GM21825 (cell line): ENCODE data around the gene HIPK2.

Experiments used
- ATAC-seq: cut with Tn5 transposase; IDR thresholded peaks from one replicate; pipeline ENCODE4 v1.9.1; 2021; ENCODE audit warnings: mild to moderate bottlenecking, moderate library complexity; ENCODE audit not compliant: unreplicated experiment

The HIPK2 gene

GRCh38 chr7:139600306-139600705, 177.5 kb downstream of the HIPK2 start:
- ATAC-seq = no peak

- no peak for ATAC-seq
Observed at GRCh38 chr7:139598642-139599041, 179.2 kb downstream of the HIPK2 start.

- ATAC-seq = no peak
Observed at GRCh38 chr7:139597028-139597427, 180.8 kb downstream of the HIPK2 start.

GRCh38 chr7:139596626-139597025, 181.2 kb downstream of the HIPK2 start:
- ATAC-seq = no peak

DNA sequence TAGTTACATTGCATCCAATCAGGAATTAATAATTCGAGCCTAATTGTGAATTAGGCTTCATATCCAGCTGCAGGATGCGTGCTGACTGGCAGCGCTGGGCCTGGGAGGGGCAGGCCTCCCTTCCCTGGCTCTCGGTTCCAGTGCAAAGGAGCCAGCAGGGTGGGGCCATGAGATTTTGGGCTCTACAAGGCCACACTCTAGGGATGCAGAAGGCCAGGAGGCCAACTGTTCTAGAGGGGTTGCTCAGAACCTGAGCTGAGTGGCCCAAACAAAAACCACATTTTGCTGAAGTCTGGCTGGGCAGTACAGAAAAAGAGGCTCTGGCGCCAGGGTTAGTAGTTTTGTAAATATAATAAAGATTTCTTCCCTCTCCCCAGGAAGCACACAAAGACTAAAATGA, 182.0 kb downstream of the HIPK2 start:
- no peak for ATAC-seq

DNA sequence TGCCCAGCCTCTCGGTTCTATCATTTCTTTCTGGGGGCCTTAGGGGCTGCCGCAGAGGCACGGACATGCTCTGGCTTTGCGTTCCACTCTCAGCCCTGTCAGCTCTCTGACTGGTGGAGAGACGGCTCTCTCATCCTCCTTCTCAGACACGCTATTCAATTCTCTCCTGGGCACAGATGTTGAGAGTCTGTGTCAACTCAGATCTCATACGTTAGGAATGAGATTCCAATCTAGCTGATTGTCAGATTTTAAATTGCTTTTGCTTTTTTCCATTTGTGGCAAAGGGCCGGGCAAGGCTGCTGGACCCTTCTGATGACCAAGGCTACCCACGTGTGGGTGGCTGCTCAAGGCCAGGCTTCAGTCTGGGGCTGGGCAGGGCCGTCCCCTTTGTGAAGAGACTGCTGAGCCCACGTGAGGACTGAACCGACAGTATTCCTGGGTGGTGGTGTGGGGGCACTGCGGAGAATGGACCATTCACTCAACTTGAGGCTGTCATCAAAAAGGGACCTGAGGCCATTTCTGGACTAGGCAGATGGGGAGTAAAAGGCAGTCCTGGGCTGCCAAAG, 182.8 kb downstream of the HIPK2 start:
- ATAC-seq = no peak

- no peak for ATAC-seq
Observed at GRCh38 chr7:139594090-139594489, 183.7 kb downstream of the HIPK2 start.

GRCh38 chr7:139592801-139593461, 184.9 kb downstream of the HIPK2 start:
- no peak for ATAC-seq

DNA sequence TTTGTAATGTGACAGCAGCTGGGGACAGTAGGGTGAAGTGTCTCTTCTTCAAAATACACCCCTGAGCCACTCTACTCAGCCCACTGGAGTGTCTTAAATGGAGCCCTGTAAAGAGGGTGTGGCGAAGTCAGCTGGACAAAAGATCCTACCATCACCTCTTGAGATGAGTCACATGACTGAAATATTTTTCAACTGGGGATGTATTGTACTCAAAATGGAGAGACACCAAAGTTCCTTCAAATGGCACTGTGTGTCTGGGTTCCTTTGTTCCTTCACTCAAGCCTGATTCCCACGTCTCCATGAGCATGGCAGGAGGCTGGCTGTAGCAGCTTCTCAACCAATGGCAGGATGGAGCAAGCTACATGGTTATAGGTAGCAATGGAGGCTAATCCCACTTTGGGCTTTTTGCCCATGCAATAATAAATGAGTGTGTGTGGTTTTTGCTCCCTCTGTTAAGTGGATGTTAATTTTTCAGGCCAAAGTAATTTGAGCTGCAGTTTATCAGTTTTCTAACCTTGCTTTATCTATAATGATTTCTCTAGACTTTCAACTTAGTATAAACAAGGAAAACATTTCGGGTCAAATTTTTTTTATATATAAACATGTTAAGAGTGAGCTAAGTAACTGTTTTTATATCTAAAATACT, 186.1 kb downstream of the HIPK2 start:
- ATAC-seq = no peak

DNA sequence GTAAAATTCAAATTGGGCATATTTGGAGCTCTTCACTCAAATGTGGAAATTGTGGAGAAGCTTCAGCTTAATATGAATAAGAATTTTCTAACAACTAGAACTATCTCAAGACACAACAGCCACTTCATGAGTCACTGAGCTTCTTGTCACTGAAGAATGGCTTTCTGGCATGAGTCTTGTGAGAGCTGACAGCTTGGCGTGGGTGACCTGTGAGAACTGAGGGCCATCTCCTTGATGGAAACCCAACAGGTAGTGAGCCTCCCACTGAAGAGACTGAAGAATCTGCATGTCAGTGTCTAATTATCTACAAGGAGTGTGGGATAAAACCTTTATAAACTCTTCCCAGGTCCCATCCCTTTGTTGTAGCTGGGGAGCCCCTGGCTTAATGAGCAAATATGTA, 188.3 kb downstream of the HIPK2 start:
- no peak for ATAC-seq

GRCh38 chr7:139588632-139589031, 189.2 kb downstream of the HIPK2 start:
- ATAC-seq = no peak

DNA sequence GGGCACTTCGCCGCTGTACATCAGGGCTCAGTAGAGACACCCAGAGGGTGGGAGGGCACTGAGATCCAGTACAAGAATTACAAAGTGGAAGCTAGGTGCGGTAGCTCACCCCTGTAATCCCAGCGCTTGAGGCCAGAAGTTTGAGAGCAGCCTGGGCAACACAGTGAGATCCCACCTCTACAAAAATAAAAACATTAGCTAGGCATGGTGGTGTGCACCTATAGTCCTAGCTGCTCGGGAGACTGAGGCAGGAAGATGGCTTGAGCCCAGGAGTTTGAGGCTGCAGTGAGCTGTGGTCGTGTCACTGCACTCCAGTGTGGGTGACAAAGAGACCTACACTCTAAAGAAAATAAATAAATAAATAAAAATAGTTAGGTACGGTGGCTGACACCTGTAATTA, 190.3 kb downstream of the HIPK2 start:
- no peak for ATAC-seq

GRCh38 chr7:139586286-139586685, 191.5 kb downstream of the HIPK2 start:
- no peak for ATAC-seq

DNA sequence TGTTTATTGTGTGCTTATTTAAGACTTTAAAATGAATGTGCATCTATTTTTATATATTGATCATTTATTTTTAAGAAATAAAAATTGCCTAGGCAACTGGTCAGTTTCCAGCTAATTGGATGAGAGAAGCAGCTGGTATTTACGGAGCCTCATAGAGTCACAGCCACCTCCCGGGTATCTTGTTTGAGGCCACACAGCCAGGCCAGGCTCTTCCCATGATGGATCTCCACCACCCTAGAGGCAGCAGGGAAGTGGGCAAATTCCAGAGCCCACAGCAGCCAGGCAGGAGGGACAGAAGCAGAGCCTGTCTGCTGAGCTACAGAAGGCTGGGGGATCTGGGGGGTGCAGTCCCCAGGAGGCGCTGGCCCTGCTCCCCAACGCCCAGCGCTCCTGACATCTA, 192.8 kb downstream of the HIPK2 start:
- no peak for ATAC-seq

DNA sequence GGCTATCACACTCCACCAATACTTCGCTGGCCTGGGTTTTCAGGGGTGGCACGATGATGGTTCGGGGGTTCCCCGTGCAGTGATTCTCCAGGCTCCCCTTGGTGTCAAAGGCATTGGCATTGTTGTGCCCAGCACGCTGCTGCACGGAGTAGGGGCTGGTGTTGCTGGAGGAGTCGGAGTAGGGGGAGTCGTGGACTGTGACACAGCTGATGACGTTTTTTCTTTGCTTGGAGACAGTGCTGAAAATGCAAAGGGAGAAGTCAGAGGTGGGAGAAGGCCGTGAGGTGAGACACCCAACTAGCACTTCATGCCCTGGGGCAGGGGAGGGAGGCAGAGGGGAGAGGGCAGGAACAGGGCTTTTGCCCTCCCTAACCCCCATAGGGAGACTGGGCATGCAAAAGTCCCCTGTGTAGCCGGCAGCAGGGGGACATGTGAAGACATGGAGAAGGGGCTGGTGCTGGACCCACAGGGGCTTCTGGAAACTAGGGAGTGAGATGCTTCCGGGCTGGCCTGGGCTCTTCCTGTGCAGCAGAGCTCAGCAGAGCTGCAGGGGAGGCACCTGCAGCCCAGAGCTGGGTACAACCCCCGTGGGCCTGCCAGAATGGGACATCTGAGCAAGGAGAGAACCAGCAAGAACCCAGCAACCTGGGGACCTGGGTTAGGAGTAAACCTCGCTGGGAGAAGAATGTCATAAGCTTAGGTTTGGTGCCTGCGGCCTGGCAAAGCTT, 193.8 kb downstream of the HIPK2 start:
- ATAC-seq = no peak

DNA sequence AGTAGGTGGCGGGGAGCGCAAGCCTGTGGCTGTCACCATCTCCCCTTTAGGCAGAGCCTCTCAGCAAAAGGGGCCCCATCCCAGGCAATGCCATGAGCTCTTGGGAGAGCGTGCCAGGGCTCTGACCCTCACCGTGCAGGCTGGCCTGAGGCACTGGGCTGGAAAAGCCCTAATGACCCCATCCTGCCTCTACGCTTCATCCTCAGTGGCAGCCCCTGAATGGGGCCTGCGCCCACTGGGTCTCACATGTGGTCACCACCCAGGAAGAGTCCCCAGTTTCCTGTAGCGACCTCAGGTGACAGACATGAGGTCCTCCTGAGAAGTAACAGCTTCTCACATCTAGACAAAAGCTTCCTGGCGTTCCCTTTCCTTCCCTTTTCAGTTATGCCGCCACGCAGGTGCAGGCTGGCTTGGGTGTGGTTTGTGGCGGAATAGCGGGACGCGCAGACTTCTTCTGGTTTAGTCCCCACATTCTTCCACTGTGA, 195.1 kb downstream of the HIPK2 start:
- ATAC-seq = no peak

GRCh38 chr7:139582130-139582650, 195.6 kb downstream of the HIPK2 start:
- no peak for ATAC-seq

GRCh38 chr7:139580435-139580834, 197.4 kb downstream of the HIPK2 start:
- ATAC-seq = no peak

GRCh38 chr7:139576179-139576973, 201.4 kb downstream of the HIPK2 start:
- ATAC-seq = no peak

DNA sequence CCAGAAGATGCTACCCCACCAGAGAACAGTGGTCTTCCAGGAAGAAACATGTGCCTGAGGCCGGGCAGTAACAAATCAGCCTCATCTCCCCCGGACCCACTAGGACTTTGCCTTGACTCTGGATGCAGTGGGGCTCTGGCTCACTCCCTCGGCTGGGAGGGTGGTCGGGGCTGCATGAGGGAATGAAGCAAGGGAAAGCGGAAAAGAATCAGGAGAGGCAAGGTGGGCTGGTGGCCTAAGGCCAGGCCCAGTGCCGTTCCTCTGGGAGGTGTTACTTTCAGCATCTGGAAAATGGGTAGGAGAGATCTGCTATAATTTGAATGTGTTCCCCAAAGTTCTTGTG, 202.5 kb downstream of the HIPK2 start:
- ATAC-seq = no peak
